OCI-M1 (cell line): ENCODE results near the gene TTC24.
A peak's percentile ranks its signal among the peaks of the same experiment; 100 is the strongest.
"Not testable (repeated sequence)": the region's sequence is repeated elsewhere in the genome, so short reads cannot be mapped to it uniquely, and the experiment has no call there.

Source experiments
- DNase-seq: peaks from one replicate; lab custom pipeline; 2025; lab: John Stamatoyannopoulos, UW

Gene TTC24

GRCh38 chr1:156587927-156588326, 8.4 kb downstream of the TTC24 start:
- DNase-seq = not testable (repeated sequence)

GRCh38 chr1:156589546-156589945, 10.0 kb downstream of the TTC24 start:
- DNase-seq = no peak

GRCh38 chr1:156590326-156591180, 11.0 kb downstream of the TTC24 start:
- no peak for DNase-seq

- DNase-seq = no peak
Measured at GRCh38 chr1:156591181-156591431, 11.6 kb downstream of the TTC24 start.

GRCh38 chr1:156591432-156592157, 12.1 kb downstream of the TTC24 start, which contains the start of gene NAXE:
Gene NAXE (plus strand): TSS chr1:156591776. CDS start chr1:156591805, 29 bp downstream.
- DNase-seq = peak; percentile 84

GRCh38 chr1:156592158-156592909, 12.8 kb downstream of the TTC24 start:
- DNase-seq = no peak

- DNase-seq = no peak
Measured at GRCh38 chr1:156592910-156593660, 13.6 kb downstream of the TTC24 start.

GRCh38 chr1:156593661-156593989, 14.1 kb downstream of the TTC24 start:
- no peak for DNase-seq

- DNase-seq = no peak
Measured at GRCh38 chr1:156594190-156594589, 14.7 kb downstream of the TTC24 start.

- no peak for DNase-seq
Measured at GRCh38 chr1:156595016-156595415, 15.5 kb downstream of the TTC24 start.

- DNase-seq = no peak
Measured at GRCh38 chr1:156596426-156596825, 16.9 kb downstream of the TTC24 start.

- no peak for DNase-seq
Measured at GRCh38 chr1:156598125-156598524, 18.6 kb downstream of the TTC24 start.

GRCh38 chr1:156598731-156599432, 19.4 kb downstream of the TTC24 start:
- DNase-seq = no peak

GRCh38 chr1:156599811-156600210, 20.3 kb downstream of the TTC24 start:
- DNase-seq = peak; percentile 87

GRCh38 chr1:156600733-156601121, 21.2 kb downstream of the TTC24 start:
- DNase-seq = peak; percentile 61

- DNase-seq = peak; percentile 92
Measured at GRCh38 chr1:156601122-156601830, 21.8 kb downstream of the TTC24 start, which contains the start of gene GPATCH4. Gene GPATCH4 (minus strand): TSS chr1:156601479.

- no peak for DNase-seq
Measured at GRCh38 chr1:156601892-156602291, 22.4 kb downstream of the TTC24 start.

- peak; percentile 82 for DNase-seq
Measured at GRCh38 chr1:156602557-156602993, 23.1 kb downstream of the TTC24 start.

GRCh38 chr1:156607344-156607743, 27.8 kb downstream of the TTC24 start:
- not testable (repeated sequence) for DNase-seq

GRCh38 chr1:156608036-156608674, 28.6 kb downstream of the TTC24 start:
- peak; percentile 92 for DNase-seq
